Stimulated activated CD4-positive, alpha-beta T cell treated with anti-CD3 and anti-CD28 coated beads, Interleukin-2, amount 100 ng/mL, for 4 hours (primary cell): ENCODE data around the gene FAM186B.
A peak's percentile ranks its signal among the peaks of the same experiment; 100 is the strongest.
"Not testable (repeated sequence)": the region's sequence is repeated elsewhere in the genome, so short reads cannot be mapped to it uniquely, and the experiment has no call there.

ENCODE experiments used
- DNase-seq: peaks from one replicate; pipeline ENCODE4 v3.0.0-alpha.2; 2020; ENCODE audit warnings: low read depth

FAM186B gene, protein sequence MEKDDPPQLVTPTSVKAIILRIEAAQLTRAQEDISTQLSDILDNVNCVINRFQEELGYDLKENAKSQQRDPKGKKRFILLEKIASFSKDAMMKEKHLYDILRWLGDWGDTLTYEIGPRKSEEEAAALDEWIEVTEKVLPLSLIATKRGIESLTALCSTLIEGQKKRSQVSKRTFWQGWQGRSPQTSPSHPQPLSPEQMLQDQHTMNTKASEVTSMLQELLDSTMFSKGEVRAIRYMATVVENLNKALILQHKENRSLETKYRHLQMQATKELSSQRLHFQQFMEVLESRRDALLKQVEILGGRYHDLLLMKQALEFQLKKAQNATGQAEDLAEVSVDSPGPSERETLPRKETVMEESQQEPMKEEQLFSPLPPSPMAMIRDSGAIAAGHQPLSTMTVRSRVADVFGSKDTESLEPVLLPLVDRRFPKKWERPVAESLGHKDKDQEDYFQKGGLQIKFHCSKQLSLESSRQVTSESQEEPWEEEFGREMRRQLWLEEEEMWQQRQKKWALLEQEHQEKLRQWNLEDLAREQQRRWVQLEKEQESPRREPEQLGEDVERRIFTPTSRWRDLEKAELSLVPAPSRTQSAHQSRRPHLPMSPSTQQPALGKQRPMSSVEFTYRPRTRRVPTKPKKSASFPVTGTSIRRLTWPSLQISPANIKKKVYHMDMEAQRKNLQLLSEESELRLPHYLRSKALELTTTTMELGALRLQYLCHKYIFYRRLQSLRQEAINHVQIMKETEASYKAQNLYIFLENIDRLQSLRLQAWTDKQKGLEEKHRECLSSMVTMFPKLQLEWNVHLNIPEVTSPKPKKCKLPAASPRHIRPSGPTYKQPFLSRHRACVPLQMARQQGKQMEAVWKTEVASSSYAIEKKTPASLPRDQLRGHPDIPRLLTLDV

DNA sequence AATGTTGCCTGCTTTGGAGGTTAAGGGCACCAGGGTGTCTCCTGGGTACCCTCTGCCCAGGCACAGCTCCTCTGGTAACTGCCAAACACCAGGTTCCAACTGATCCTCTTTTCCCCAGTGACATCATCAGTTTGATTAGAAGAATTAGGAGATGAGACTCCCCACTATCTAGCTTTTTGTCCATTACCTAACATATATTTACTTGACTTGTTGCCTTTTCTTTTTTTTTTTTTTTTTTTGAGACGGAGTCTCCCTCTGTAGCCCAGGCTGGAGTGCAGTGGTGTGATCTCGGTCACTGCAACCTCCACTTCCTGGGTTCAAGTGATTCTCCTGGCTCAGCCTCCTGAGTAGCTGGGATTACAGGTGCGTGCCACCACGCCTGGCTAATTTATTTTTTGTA is at the start of gene FAM186B:
Gene FAM186B (minus strand): TSS at position 101 of the 400 bp plus-strand sequence. CDS start 162 bp downstream, outside the sequence.
- not testable (repeated sequence) for DNase-seq

DNA sequence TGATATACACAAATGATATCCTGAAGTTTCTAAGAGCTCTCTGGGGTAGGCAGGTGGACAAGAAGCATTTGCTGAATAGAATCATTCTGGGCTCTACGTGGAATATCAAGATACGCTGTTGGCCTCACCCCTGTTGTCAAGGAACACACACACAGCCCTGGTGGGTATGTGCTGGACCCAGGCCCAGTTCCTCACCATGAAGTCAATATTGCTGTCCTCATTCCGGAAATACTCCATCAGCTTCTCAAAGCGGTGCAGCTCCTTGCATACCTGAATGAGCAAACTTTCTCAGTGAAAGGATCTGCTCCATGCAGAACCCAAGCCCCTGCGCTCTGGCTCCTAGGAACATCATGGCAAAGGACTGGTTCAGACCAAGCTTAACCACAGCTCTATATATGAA is 49.3 kb upstream of the FAM186B start:
- no peak for DNase-seq

DNA sequence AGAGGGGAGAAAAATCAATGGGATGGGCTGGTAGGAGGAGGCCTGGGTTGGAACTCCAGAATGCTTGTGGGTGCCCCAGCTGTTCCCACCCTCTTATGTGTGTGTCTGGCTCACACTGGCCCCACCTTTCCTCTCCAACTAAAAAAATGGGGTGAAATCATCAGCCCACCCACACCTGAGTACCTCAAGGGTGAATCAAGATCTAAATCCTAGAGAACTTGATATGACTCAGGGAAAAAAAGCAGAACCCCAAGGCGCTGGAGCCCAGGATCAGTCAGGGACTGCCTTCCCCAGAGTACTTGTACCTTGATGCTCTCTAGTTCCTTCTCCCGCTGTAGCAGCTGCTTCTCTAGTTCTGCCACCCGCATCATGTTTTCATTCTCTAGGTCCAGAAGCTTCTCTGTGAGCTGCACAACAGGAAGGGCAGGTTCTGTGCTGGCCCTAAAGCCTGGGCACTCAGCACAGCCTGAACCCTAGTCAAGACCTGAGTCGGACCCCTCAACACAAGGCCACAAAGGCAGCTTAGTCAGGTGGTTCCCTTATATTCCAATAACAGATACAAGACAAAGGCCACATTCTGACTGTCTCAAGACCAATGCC is 47.6 kb upstream of the FAM186B start:
- DNase-seq, result no peak

DNA sequence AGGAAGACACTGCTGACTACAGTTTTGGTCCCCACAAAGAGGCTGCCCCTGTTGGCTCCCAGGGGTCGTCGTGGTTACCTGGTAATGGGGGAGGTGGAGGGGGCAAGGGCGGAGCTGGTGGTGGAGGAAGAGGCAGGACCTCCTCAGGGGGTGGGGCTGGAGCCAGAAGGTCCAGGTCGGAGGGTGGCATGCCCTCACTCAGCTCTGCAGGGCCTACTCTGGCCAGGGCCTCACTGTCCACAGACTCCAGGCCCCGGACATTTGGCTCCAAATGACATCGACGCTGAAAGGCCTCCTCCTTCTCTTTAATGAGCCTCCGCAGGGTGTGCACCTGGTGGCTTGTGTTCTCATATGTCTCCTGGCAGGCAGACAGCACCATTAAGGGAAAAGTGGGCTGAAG is 46.4 kb upstream of the FAM186B start:
- no peak for DNase-seq

DNA sequence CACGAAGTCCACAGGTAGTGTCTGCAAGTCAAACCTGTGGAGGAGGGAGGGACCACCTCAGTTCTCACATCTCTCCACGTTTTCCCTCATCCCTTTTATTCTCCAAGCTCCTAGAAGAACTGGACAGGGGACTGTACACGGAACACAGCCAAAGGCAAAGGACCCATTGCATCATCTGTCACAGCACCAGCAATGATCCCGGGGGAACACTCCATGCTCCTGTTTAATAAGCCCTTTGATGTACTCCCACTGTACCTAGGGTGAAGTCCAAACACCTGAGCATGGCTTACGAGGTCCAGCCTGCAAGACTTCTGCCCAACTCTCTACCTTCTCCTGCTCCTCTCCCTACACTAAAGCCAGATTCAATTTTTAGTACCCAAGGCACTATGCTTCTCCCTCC is 44.5 kb upstream of the FAM186B start:
- DNase-seq, result no peak

DNA sequence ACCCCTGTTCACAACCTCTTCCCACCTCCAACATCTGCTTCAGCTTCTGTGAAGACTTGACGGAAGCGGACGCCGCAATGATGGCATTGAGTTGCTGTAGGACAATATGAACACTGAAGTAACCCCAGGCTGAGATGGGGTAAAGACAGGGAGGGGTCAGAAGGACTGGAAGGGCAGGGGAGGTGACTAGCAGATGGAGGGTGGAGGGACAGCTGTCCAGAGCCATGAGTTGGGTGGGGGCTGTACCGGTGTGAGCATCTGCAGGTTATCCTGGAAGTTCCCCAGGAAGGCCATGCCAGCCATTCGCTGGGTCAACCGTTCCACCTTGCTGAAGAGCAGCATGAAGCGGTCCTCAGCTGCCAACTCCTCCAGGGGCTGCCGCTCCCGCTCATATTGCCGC is 44.0 kb upstream of the FAM186B start:
- DNase-seq, result no peak

DNA sequence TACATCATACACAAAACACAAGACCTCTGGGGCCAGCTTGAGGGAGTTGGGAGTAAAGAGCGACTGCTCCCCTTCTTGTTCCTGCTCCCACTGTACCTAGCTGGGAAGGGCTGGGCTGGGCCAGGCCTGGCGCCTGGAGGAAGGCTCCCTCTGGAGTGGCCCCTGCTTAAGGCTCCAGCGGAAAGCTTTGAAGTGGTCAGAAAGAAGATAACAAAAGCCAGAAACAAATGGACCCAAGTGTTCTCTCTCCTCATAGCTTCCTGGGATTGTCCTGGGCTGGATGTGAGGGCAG is 43.2 kb upstream of the FAM186B start:
- no peak for DNase-seq

DNA sequence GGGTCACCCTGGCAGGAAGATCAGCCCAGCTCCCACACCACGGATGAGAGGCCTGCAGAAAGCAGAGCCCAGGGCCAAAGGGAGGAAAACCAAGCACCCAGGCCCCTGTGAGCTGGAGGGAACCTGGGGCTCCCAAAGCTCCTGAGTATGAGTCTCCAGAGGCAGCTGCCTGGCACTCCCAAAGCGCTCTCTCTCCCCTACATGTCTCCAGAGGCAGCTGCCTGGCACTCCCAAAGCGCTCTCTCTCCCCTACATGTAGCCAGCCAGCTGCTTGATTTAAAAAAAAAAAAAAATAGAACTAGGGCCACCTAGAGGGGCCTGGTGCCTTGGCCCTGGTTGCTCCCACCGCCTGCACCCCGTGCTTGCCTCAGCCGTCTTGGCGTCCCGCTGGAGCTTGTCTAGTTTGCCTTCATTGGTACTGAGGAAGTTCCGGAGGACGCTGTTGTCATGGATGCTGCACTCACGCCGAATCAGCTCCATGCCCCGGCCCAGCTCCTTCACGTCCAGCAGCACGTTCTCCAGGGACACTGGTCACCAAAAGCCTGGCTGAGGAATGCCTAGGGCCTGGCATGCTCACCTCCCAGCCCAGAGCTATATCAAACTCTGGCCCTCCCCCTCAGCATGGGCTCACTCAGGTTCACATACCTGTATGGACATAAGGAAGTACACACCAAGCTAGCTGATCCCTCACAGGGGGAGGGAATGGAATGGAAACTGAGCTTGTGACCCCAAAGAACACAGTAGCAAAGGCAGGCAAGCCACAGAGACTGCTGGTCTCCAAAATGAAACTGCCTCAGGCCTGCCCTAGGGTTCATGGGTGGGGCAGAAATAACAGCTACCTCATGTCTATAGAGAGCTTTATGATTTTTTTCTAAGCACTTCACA is 42.6 kb upstream of the FAM186B start:
- no peak for DNase-seq

DNA sequence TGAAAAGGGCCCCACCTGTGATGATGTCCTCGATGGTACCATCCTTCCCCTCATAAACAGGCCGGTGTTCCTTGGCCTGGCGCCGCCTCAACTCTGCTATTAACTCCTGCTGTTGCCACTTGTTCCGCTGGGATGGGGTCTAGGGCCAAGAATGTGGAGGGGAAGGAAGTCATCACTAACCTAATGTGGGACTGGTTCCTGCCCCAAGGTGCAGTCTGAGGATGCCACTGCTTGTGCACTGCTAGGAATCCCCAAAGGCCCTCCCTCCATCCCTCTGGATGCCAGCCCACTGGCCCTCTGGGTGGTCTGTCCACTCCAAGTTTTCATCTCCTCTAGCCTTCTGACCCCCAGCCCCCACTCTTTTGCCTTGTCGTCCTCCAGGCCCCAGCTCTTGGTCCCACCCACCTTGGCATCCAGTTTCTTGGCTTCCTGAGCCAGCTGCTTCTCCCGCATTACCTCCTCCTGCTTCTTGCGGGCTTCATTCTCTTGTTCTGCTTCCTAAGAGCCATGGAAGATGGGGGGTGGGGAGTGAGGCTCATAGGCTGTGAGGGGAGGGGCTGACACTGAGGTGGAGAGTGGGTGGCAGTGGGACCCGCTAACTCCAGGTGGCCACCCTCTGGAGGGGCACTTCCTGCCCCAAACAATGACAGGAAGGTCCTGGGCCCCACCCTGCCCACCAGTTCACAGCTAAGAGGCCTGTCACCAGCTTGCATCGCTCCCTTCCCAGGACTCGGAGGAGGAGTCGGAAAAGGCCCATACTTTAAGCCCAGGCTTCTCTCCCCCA is 41.6 kb upstream of the FAM186B start:
- no peak for DNase-seq

DNA sequence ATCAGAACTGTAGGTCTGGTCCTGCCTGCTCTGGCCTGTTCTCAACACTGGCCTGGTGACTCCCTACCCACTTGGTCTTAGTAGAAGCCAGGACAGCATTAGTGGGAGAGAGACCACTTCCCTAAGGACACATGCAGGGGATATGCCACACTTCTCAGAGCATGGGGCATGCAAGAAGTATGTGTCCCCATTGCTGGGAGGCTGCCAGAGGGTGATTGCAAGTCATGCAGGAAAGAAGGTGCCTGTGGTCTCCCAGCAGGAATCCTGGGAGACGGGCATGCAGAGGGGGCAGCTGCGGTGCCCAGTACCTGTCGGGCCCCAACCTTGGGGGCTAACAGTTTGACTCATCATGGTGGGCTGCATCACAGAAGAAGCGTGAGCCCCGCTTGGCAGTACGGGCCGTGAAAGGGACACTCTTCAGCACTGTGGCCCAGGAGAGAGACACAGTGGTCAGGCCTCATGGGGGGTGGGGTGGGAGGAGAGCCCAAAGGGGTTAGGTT is 40.9 kb upstream of the FAM186B start:
- DNase-seq, result no peak

DNA sequence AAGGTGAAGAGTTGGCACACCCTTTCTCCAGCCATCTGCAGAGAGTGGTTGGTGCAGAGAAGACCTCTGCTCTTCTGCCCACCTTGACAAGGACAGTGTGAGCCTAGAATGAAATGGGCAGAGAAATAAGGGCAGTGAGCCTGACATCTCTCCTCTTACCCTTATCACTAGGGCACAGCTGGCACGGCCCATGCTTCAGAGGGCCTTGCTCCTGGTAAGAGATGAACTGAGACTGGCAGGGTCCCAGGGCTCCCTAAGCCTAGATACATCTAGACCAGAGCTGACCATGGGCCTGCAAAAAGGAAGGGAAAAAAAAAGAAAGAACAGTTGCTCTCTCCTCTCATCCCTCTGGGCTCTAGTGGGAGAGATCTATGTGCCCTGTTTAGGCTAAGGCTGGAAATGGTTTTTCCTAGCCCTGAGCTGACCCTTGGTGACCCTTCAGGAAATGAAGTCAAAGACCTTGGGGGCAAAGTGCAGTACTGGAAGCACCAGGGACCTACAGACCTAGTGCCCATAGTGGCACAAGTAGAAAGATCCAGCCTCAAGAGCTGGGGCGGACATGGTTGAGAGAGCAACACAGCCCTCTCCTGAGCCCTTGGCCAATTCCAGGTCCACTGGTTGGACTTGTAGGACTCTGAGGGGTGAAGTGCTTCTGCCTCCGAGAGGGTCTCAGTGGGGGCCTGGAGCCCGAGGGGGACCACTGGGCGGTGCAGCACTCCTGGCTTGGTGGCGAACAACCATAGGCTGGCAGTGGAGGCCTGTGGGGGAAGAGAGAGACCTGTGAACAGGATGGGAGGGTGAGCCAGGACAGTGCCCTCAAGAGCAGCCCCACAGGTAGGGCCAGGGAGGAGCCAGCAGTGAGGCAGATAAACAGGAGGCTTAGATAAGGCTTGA is 40.0 kb upstream of the FAM186B start:
- DNase-seq, result no peak

DNA sequence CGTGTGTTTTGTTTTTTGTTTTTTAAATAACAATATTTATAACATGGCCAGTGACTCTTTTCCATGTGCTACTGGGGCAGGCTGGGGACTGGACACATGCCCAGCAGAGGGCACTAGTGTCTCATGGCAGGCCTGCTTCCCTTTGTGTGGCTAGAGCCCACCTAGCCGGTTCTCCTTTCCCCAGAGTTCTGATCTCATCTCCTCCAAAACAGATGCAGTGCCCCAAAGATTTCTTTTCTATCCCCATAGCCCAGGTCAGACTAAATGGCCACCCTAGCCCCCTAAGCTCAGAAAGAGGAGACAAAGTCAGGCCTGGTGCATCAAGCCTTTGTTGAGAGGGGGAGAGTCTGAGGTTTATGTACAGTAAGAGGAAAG is 39.2 kb upstream of the FAM186B start:
- DNase-seq, result peak; percentile 76

DNA sequence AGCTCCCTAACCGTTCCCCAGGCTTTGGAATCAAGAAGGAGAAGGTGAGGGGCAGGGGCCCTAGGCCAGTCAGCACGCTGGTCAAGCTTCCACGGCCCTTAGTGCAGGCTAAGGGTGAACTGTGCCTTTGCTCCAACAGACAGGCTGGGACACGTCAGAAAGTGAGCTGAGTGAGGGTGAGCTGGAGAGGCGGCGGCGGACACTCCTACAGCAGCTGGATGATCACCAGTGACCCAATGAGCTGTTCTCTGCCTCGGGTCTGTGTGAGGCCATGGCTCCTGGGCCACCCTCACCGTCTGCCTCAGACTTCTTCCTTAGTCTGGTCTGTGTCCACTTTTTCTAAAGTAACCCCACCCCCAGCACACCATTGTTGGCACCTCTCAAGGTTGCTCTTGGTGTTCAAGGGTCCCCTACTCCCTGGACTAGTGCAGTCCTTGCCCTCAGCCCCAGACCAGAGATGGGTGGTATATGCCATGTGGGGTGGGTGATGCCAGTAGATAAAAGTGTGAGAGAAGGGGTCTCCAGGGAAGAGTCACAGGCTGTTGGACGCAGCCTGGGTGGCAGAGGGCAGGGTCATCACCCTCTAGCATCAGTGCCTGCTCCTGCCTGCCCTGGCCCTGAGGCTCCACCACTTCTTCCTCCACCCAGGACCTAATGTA is 38.7 kb upstream of the FAM186B start:
- no peak for DNase-seq

DNA sequence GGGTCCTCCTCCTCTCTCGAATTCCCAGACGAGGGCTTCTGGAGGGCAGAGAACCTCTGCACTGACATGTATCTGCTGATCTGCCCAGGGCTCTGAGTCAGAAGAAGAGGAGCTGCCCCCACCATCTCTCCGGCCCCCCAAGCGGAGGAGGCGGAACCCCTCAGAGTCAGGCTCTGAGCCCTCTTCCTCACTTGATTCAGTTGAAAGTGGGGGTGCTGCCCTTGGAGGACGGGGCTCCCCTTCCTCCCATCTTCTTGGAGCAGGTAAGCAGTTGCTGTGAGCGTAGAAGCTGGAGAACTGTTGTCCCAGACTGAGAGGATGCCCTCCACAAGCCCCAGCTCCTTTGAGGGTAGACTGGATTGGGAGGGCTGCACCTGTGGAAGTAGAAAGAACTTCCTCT is 37.7 kb upstream of the FAM186B start:
- no peak for DNase-seq

DNA sequence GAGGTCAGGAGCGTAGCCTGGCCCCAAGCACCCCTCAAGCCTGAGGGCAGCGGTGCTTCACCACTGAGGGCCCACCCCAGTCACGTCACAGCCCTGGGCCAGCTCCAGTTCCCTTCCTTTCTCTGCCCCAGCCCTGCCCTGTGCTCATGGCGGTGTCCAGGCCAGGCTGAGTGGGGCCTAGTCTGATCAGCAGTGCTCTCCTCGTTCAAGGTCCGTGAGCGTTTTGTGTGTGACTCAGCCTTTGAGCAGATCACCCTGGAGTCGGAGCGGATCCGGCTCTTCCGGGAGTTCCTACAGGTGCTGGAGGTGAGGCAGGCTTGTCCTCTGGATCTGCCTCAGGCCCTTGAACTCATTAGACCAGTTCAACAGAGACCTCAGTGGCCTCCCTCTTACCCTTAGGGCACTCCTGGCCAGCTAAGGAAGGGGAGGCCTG is 36.9 kb upstream of the FAM186B start:
- DNase-seq, result no peak

DNA sequence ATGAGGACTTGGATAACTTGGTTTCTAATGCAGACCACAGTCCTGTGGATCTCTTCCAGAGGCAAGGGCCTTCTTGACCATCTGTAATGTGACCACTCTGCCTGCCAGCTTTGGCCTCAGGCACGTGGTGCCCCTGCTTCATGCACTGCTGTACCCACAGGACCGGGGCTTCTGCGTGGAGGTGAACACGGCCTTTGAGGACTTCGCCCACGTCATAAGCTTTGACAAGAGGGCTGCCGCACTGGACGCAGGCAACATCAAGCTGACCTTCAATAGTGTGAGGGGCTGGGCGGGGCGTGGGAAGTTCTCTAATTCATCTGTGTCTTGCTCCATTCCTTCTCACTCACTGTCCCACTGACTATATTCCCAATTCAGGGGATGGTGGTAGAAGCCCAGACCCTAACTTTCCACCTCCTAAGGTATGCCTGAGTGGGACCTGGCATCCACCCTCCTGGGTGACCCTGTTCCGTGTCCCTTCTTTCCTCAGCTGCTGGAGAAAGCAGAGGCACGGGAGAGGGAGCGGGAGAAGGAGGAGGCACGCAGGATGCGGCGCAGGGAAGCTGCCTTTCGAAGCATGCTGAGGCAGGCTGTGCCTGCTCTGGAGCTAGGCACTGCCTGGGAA is 36.4 kb upstream of the FAM186B start:
- DNase-seq, result no peak

DNA sequence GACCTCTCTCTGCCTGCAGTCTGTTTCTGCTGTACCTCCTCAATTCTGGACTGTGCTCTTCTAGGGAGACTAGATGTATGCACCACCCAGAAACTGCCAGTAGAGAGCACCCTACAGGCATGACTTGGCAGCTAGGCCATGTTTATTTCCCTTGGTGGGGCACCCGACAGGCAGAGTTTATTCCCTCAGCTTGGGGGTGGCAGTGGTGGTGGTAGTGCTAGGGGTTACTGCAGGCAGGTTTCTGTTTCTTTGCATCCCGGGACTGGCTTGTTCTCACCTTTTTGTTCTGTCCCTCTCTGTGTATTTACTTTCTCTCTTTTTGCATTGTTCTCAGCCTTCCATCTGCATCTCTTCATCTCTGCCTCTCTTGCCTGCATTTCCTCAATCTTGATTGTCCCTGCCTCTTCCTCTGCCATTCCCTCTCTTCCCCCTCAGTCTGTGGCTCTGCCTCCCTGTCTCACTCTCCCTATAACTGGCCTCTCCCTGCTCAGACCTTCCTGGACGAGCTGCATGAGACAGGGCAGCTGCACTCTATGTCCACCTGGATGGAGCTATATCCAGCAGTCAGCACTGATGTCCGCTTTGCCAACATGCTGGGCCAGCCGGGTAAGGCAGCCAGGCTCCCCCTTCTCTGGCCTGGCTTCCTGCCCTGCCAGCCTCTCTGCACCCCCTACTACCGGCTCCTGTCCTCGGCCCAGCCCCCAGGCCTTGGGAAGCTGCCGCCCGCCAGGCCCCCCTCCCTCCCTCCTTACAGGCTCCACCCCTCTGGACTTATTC is 31.7 kb upstream of the FAM186B start:
- peak; percentile 37 for DNase-seq

DNA sequence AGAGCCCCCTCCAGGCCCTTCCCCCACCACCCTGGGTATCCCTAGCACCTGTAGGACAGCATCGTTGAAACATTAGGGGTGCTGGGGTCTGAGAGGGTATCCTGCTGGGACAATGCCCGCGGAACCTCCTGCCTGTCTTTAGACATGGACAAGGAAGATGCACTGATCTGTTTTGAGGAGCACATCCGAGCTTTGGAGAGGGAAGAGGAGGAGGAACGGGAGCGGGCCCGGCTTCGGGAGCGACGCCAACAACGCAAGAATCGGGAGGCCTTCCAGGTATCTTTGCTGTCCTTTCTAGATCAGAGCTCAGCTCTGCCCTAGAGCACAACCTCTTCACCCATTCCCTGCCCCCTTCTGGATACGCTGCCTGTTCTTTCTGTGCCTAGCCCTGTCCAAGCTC is 31.1 kb upstream of the FAM186B start:
- no peak for DNase-seq
